ENCODE data around the gene LTB4R2.

GRCh38 chr14:24338843-24339242, 28.9 kb downstream of the LTB4R2 start:
- no peak for TF ChIP-seq CTCF (IDR thresholded peaks at IDR 0.05)
- no peak for TF ChIP-seq POLR2A (IDR thresholded peaks at IDR 0.05)

All from adrenal gland (tissue), 5 donors.